HuH-7.5 (cell line): ENCODE results near the gene NES.

Source experiments
- DNase-seq: peaks from one replicate; pipeline ENCODE4 v3.0.0; 2011; ENCODE audit warnings: low spot score

NES gene, protein sequence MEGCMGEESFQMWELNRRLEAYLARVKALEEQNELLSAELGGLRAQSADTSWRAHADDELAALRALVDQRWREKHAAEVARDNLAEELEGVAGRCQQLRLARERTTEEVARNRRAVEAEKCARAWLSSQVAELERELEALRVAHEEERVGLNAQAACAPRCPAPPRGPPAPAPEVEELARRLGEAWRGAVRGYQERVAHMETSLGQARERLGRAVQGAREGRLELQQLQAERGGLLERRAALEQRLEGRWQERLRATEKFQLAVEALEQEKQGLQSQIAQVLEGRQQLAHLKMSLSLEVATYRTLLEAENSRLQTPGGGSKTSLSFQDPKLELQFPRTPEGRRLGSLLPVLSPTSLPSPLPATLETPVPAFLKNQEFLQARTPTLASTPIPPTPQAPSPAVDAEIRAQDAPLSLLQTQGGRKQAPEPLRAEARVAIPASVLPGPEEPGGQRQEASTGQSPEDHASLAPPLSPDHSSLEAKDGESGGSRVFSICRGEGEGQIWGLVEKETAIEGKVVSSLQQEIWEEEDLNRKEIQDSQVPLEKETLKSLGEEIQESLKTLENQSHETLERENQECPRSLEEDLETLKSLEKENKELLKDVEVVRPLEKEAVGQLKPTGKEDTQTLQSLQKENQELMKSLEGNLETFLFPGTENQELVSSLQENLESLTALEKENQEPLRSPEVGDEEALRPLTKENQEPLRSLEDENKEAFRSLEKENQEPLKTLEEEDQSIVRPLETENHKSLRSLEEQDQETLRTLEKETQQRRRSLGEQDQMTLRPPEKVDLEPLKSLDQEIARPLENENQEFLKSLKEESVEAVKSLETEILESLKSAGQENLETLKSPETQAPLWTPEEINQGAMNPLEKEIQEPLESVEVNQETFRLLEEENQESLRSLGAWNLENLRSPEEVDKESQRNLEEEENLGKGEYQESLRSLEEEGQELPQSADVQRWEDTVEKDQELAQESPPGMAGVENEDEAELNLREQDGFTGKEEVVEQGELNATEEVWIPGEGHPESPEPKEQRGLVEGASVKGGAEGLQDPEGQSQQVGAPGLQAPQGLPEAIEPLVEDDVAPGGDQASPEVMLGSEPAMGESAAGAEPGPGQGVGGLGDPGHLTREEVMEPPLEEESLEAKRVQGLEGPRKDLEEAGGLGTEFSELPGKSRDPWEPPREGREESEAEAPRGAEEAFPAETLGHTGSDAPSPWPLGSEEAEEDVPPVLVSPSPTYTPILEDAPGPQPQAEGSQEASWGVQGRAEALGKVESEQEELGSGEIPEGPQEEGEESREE (N-terminal part only)

DNA sequence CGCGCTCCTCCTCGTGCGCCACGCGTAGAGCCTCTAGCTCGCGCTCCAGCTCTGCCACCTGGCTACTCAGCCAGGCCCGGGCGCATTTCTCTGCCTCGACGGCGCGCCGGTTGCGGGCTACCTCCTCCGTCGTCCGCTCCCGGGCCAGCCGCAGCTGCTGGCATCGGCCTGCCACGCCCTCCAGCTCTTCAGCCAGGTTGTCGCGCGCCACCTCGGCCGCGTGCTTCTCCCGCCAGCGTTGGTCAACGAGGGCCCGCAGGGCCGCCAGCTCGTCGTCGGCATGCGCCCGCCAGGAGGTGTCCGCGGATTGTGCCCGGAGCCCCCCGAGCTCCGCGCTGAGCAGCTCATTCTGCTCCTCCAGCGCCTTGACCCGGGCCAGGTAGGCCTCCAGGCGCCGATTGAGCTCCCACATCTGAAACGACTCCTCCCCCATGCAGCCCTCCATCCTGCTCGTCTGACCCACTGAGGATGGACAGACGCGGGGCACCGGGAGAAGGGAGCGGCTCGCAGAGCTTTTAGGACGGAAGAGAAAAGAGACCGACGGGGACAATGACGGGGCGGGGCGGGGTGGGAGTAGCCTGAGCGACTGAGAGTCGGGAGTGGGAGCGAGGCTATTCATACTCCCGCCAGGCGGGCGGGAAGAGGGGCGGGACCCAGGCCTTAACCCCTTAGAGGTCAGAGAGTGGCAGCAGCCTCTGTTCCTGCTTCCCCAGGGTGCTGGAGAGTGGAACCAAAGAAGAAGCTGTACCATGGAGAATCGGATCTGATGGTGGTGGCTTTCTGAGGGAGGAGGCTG lies at the start of gene NES:
Gene NES, minus strand, starts transcription at position 588 of the 796 bp plus-strand sequence. Its CDS starts 143 bp downstream, at position 445.
- peak; percentile 92 for DNase-seq

DNA sequence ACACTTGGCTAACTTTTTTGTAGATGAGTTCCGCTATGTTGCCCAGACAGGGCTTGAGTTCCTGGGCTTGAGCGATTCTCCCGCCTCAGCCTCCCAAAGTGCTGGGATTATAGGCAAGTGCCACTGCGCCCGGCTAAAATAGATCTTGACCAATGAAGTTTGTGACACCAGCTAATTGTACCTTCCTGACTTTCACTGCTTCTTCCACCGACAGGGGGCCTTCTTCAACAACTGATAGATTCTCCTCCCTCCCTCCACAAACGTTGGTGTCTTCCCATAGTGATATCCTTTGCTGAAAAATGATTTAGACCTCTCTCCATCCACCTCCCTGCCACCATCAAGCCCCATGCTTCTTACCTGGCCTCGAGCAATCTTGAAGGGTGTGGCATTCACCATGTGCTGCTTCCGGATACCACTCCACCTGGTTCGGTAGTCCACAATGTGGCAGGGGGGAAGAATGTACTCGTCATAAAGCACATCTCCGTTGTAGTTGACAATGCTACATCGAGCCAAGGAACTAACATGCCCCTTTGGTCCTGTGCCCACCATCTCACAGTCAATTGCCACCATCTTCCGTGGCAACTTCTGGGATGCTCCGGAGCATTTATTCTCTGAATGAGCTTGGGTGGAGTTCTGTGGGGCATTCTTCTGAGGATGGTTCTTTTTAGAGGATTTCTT lies 49.5 kb upstream of the NES start:
- DNase-seq, result peak; percentile 72

DNA sequence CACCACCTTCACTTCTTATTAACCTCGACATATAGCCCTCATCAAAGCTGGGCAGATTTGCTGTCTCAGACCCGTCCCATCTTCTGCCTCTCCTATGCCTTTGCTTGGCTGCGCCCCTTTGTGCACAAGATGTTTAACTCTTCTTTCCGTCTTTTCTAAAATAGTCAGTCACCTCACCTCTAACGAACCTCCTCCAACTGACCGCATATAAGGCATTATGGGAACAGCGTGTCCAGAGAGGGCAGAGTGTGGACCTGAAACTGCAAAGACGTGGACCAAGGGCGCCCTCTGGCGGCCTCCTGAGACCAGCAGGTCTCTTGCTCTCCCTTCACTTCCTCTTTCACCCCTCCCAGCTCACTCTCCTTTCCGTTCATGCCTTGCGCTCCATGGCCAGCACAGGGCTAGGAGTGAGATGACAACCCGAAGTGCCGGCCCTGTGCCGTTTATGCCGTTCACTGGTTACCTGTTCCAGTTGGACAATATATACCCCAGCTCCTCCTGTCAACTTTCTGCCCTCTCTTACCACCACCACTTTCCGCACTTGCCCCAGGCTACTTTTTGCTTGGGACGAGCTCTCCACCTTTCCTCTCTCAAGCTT lies 48.6 kb upstream of the NES start:
- DNase-seq, result peak; percentile 84

DNA sequence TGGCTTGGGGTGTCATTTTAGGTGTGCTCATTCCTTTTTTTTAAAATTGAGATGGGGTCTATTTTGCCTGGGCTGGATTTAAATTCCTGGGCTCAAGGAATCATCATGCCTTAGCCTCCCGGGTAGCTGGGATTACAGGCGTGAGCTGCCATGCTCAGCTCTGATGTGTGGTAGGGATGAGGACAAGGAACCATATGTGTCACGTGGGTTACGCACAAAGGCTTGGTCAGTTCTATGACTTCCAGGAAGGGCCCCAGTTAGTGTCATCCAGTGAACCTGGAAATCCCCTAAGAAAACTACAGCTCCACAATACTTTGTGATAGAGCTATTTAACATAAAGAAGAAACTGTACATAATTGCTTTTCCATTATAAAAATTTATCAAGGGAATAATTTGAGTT lies 44.3 kb upstream of the NES start:
- DNase-seq, result no peak

DNA sequence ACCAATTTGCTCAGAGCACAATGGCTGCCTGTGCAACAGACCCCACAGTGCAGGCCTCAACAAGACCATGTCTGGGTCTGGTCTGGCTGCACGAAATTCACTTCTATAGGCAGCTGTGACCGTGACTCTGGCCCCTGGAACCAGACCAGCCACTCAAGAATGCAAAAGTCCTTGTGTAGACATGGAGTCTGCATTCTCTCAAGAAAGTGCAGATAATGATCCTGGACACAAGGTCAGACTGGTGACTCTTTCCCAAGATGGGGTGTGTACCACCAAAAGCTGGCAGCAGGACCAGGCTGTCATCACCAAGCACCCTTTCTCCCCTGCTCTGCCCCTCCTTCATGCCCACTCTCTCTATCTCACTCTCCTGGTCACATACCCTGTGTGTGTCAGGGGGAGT lies 43.9 kb upstream of the NES start:
- no peak for DNase-seq

DNA sequence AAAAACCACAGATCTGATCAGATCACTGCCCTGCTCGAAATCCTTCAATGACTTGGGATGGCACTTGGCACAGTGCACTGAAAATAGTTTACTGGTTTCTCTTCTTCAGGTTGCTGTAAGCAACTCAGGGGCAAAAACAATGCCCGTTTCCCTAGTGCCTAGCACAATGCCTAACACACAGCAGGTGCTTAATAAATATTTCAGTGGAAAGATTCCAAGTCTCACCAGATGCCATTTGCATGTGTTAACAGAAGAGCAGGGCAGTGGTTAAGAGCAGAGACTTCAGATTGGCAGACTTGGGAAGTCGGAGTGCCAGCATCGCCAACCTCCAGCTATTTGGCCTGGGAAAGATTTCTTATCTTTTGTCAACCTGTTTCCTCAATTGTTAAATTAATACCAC lies 40.1 kb upstream of the NES start:
- DNase-seq, result no peak

DNA sequence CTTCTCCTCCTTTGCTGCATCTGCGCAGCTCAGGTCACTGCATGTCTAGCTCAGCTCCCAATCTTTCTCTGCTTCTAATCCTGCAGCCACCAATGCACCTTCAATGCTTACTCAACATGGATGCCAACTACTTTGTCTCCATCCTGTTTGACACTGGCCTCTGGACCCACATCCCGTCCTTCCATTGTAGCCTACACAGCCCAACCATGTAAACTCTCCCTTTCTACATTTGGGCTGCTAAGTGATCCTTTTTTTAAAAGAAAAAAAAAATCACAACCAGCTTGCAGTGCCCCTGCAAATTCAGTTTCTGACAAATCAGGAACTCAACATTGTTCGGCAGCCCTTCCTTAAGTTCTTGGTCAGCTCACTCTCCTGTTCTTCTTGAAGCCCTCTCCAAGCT lies 37.6 kb upstream of the NES start:
- DNase-seq, result no peak

DNA sequence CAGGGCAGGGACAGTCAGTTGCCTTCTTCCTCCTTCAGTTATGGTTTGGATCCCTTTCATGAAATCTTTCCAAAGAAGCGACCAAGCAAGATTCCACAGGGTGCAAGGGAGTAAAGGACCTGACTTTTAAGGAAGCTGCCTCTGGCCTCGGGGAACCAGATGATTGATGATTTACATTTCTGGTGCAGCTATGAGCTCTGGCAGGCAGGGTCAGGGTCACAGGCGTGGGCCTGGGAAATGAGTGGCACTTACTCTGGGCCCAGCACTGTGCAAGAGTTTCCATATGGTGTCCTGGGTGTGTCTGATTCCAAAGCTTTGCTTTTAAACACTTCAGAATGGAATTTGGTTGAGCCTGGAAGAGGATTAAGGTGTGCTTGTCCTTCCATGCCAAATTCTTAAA lies 35.4 kb upstream of the NES start:
- no peak for DNase-seq

DNA sequence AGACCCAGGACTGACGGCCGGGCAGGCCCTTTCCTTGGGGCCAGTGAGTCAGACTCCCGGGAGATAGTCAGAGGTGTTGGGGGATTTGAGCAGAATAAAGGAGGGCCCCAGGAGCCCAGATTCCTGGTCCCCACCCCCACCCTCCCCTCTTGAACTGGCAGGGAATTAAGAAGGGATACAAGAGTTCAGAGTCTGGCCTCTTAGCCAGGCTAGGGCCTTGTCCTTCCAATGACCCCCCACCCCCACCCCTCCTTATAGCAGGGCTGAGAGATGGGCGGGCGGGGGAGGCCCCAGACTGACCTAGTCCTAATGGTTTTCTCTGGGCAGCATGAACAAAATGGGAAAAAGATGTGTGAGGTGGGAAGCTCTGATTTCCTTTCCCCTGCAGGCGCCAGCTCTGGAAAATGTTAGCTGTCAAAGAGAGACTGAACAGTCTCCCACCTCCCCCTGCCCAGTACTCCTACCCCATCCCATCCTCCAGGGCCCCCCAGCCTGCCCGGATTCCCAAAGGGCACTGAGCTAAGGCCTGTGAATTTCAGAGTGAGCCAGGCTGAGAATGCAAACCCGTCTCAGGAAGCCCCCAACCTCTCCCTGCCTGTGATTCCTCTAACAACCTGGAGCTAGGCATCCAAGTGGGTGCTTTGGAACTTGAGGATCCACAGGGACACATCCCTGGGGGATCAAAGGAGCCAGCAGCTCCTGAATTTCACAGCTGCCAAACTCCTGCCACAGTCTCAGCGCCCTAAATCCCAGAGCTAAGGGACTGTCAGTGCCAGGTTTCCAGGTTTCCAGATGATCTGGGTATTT lies 34.0 kb upstream of the NES start:
- no peak for DNase-seq

DNA sequence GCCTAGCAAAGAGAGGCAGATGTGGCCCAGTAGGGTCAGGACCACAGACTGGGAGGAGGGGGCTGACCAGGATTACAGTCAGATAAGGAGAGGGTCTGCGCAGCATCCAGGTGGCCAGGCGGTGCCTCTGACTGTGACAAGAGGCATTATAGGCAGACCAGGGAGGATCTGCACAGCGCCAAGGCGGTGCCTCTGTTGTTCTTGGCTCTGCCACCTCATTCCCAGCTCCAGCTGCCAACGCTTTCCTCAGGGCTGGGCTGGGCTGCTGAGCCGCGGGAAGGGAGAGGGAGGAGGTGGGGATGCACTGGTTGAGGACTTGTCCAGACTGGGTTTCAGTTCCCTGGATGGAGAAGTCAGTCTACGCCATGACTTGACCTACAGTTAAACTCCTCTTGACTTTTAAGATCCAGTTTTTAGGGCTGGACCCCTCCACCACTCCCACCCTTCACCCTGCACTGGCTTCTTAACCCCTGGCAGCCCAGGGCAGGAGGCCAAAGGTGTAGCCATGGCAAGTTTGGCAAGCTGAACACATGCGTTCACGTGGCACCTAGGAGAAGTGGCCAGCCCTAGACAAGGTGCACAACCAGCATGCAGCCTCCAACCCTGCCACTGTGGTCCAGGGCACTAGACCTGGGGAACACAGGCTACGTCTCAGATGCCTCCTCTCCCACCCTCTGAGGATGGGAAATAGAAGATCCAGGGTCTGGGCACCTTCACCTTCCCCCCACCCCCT lies 32.7 kb upstream of the NES start:
- no peak for DNase-seq

DNA sequence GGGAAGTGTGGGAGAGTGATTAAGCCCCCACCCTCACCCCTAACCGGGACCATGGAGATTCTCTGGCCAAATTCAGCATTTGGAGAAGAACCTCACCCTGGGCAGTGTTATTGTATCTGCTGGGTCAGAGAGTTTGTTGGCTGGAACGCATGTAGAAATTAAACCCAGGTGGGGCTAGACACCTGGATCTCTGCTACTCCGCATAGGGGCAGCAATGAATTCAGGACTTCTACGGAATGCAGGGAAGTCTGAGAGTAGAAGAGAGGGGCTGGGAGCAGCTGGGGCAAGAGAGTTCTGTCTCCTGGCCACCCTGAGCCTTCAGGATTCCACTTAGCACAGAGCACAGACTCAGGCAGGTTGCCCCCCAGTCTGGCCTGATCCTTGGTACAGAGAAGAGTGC lies 31.8 kb upstream of the NES start:
- DNase-seq, result no peak

DNA sequence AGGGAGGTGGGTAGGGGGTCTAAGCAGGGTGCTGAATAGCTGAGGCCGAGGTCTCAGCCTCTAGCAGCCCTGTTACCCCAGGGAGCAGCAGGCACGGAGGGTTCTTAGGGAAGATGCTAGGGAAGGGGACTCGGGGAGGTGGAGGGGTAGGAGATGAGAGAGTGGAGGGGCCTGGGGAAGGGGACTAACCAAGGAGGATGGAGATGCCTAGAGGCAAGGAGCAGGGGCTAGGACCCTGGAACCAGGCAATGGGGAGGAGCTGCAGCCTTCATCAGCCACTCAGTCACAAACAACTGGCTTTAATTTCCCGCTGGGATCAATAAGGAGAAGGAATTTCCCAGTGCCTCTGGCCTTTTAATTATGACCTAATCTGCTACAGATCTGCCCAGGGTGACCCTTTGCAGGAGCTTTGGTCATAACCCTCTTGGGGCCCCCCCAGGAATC lies 31.0 kb upstream of the NES start:
- DNase-seq, result no peak

DNA sequence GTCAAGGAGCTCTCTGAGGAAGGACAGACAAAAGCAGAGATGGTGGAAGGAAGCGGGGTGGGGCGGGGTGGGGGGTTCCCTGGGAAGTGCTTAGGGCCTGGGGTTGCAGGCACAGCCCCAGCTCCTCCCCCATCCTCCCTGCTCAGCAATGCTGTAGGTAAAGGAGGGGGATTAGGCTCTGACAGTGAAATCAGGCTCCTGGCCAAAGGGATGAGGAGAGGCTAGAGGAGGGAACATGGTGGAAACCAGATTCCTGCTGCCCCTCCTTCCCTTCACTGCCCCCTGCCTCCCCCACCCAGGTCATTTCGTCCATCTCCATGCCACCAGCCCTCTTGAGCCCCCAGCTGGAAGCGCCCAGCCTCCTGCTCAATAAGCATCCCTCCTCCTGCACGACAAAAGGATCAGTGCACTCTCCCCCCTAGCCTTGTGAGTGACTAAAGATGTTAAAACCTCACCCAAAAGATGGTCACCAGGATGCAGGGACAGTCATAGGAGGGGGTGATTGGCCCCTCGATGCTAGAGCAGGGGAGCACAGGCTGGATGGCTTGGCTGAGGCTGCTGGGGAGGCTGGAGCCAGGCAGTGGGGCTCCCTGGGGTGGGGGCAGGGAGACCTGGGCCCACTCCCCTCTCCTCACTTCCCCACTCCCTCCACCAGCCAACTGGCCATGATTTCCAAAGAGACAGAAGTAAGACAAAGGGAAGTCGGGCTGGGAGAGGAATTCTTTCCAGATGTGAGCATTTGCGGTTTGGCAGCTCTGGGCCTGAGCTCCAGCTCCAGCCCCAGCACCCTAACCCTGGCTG lies 30.4 kb upstream of the NES start:
- DNase-seq, result no peak

DNA sequence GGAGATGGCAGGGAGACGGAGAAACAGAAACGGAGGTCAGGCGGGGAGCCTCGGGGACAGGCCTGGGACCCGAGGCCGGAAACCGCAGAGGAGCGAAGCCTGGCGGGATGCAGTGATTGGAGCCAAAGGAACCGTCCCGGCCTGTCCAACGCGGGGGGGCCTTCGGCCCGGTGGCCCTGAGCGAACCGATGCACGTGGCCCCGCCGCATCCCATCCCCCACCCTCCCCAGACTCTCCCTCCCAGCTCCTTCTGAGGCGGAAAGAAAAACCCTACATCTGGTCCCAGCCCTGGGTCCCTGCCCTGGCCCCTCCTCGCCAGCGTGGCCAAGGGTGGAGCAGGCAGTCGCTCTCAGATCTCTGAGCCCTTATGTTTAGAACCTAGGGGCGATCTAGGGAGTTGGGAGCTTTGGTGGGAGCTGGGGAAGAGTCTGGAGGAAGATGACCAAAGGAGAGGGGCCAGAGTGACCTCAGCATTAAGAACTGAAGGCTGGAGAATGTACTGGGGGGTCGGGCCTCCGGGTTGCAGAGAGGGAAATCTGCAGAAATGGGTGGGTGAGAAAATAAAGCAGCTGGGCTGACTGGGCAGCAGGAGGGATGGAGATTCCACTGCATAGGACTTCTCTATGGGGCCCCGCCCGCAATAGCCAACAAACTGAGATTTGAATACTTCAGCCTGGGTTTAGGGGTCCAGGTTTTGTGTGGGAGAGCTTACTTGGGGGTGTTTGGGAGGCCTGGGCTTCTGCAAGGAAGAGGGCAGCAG lies 29.6 kb upstream of the NES start:
- DNase-seq, result no peak

DNA sequence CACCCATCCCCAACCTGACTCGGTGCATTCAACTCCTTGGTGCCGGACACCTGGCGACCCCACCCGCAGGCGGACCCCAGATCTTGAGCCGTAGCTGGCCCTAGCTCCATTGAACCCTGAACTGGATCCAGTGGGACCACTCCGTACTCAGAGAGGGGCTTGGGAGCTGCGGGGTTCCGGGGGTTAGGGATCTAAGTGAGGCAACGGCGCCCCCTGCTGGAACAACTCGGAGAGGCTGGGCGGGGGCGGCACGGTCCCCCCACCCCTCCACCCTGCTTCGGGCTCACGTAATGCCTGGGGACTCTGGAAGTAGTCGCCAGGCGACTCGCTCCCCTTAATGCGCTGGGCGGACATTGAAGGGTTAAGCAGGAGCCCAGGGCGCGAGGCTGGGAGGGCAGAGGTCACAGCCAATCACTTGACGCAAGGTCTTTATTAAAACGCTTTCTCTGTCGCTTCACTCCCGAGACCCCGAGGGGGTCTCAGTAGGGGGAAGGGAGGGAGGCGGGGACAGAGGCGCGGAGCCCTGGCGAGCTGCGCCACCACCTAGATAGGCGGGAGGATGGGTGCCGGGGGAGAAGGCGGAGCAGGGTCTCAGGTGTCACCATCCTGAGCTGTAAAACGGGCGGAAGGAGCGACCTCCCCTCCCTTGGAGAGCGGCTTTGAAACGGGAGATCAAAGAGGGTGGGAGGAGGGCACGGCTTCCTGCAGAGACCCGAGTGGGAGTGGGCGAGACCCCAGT lies 28.9 kb upstream of the NES start:
- peak; percentile 80 for DNase-seq

DNA sequence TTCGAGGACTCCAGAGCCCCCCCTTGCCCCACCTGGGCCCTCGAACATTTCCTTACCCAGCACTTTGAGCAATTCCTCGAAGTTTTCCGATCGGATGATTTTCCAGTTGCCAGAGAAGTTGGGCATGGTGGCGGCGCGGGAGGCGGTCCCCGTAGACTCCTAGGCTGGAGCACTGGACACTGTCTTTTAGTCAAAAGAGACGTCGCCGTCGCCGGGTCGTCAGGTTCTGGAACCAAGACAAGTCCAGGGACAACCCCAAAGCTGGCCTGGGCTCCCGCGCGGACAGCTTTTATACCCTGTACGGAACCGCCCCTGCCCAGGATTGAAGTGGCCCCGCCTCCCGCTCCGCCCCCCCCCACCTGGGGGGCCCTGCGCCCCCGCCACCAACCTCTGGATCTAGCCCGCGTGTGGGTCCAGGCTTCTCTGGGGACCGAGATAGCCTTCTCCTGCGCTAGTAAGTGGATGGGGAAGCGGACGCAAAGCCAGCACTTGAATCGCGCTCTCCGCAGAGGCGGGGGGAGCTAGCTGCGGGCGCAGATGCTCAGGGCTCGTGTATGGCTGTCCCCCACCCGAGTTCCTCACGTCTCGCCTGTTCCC lies 28.2 kb upstream of the NES start, which contains the start of gene CRABP2:
Gene CRABP2, minus strand, starts transcription at position 263 of the 597 bp plus-strand sequence. Its CDS starts 137 bp downstream, at position 126.
- DNase-seq, result peak; percentile 39
